ENCODE results near the gene NEURL4. TPM values are rescaled to one million over a fixed set of nuclear protein-coding genes. Genes with fewer than 3 reads are reported as not detected.
A peak's percentile ranks its signal among the peaks of the same experiment; 100 is the strongest.

The NEURL4 gene
- total RNA-seq, 2 donors from 2014 or later = 30.2 to 55.8 TPM

DNA sequence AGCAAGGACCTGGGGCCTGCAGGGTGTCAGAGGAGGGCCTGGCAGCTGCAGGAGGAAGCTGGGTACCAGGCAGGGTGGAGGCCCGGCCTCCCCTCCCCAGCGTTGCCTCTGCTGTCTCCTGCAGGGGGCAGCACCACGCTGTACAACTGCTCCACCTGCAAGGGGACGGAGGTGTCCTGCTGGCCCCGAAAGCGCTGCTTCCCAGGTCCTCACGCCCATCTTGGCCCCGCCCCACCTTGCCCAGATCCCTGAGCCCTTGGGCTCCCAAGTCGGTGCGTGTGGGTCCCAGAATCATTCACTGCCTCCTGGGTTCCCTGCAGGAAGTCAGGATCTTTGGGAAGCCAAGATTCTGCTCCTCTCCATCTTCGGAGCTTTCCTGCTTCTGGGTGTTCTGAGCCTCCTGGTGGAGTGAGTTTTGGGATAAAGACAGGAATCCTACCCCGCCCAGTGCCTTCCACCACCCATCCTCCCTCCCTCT is 27.0 kb upstream of the NEURL4 start:
- H3K4me3 ChIP-seq = no peak overlapping the region

DNA sequence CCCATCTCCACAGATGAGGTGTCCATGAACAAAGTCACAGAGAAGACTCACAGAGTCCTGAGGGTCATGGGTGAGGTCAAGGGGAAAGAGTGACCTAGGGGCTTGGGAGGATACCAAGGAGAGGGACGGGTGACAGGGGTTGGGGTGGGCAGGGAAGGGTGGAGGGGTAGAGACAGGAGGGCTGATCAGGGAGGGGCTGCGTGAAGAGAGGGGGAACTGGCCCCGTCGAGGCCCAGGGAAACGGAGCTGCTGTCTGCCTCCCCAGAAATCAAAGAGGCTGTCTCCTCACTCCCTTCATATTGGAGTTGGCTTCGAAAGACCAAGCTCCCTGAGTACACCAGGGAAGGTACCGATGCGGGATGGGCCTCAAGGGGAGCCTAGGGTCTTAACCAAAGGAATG is 26.4 kb upstream of the NEURL4 start:
- Histone ChIP-seq H3K9me3 (no peaks in the 10 kb centered on the region), H3K4me1 (peaks cover 11% of the 10 kb centered on the region), H3K27ac (peak overlapping the region; percentile 47), H3K36me3 (no peaks in the 10 kb centered on the region), H3K9ac (ENCODE audit: low read depth in 2 of 2, low read length in 2 of 2) (peak overlapping the region in 1 of 2 donors; percentile 44), H3K27me3 (no peaks in the 10 kb centered on the region), H3K4me3 (no peak overlapping the region)
- TF ChIP-seq, protein P1, sequence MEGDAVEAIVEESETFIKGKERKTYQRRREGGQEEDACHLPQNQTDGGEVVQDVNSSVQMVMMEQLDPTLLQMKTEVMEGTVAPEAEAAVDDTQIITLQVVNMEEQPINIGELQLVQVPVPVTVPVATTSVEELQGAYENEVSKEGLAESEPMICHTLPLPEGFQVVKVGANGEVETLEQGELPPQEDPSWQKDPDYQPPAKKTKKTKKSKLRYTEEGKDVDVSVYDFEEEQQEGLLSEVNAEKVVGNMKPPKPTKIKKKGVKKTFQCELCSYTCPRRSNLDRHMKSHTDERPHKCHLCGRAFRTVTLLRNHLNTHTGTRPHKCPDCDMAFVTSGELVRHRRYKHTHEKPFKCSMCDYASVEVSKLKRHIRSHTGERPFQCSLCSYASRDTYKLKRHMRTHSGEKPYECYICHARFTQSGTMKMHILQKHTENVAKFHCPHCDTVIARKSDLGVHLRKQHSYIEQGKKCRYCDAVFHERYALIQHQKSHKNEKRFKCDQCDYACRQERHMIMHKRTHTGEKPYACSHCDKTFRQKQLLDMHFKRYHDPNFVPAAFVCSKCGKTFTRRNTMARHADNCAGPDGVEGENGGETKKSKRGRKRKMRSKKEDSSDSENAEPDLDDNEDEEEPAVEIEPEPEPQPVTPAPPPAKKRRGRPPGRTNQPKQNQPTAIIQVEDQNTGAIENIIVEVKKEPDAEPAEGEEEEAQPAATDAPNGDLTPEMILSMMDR (IDR thresholded peaks at IDR 0.05) = no peak
- DNase-seq = no peak
- intact Hi-C loops (cut with DNase I) = loop anchor here (5.0 to 10.0 kb wide), 3 partner anchors 82 to 209 kb away; partner anchors contain the start of genes FGF11, SENP3 and TMEM102

More for the DNA sequence above, 27.0 kb upstream of the NEURL4 start:
- DNase-seq = peak; percentile 89
- Histone ChIP-seq H3K4me1 (peaks cover 11% of the 10 kb centered on the region), H3K27me3 (no peaks in the 10 kb centered on the region), H3K27ac (peak overlapping the region; percentile 47), H3K36me3 (no peaks in the 10 kb centered on the region), H3K9ac (ENCODE audit: low read depth in 2 of 2, low read length in 2 of 2) (peak overlapping the region; percentile 2 to 44), H3K9me3 (no peaks in the 10 kb centered on the region)
- TF ChIP-seq, protein P1 (IDR thresholded peaks at IDR 0.05) = peak; percentile 89
- intact Hi-C loops (cut with DNase I) = loop anchor here (5.0 to 10.0 kb wide), 3 partner anchors 81 to 209 kb away; partner anchors contain the start of genes FGF11, SENP3 and TMEM102

DNA sequence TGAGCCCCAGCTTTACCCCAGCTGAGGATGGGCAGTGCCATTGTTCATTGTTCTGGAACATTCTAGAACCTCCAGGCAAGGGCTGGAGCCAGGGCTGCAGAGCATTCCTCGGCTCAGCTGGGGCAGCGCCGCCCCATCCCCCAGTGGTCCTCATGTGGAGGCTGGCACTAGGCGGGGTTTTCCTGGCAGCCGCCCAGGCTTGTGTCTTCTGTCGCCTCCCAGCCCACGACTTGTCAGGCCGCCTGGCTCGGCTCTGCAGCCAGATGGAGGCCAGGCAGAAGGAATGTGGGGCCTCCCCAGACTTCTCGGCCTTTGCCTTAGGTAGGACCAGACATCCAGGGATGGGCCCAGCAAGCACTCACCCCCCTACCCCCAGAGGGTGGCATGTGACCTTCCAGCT is 25.9 kb upstream of the NEURL4 start, which contains the start of gene TMEM95:
TMEM95 (plus strand) TSS at position 104 of the 400 bp plus-strand sequence; CDS start at position 153, 49 bp downstream.
- TF ChIP-seq, protein P1 (IDR thresholded peaks at IDR 0.05) = no peak
- no peak within 1 kb of the TSS for H3K4me3 ChIP-seq
- intact Hi-C loops (cut with DNase I) = loop anchor here (5.0 to 10.0 kb wide), 3 partner anchors 82 to 210 kb away; partner anchors contain the start of genes FGF11, SENP3 and TMEM102
- H3K9me3 ChIP-seq = no peaks in the 10 kb centered on the region
- H3K4me1 ChIP-seq = peaks cover 14% of the 10 kb centered on the region
- H3K36me3 ChIP-seq = no peaks in the 10 kb centered on the region
- peak within 1 kb of the TSS; percentile 47 for H3K27ac ChIP-seq
- peak; percentile 41 for DNase-seq
- peak within 1 kb of the TSS; percentile 23 to 44 for H3K9ac ChIP-seq (ENCODE audit: low read depth in 2 of 2, low read length in 2 of 2)
- H3K27me3 ChIP-seq = no peaks in the 10 kb centered on the region

DNA sequence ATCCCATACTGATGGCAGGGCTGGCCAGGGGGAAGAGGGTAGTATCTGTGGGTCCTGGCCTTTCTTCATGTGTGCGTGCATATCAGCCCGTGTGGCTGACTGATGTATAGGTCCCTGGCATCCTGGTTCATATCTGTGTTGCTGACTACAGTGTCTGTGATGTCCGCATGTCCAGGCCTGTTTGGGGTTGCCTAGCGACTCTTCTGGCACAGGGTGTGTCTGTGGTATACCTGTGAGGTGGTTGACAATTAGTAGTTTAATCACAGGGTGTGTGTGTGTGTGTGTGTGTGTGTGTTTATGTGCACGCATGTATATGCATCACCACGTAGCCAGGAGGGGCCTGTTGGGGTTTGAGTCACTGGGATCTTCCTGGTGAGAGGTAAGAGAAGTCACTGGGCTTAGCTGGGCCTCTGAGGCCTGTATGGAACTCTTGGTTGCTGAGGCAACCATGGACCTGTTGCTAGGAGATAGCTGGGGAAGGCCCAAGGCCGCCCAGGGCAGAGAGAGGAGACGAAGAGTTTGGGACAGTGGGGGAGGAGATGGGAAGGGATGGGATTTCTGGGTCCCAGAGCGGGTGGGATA is 25.2 kb upstream of the NEURL4 start:
- DNase-seq = peak; percentile 32
- Histone ChIP-seq H3K4me1 (peaks cover 14% of the 10 kb centered on the region), H3K36me3 (no peaks in the 10 kb centered on the region), H3K9me3 (no peaks in the 10 kb centered on the region), H3K4me3 (no peak overlapping the region), H3K27me3 (no peaks in the 10 kb centered on the region), H3K9ac (ENCODE audit: low read depth in 2 of 2, low read length in 2 of 2) (peak overlapping the region in 1 of 2 donors; percentile 23), H3K27ac (no peak overlapping the region)
- intact Hi-C loops (cut with DNase I) = loop anchor here (10.0 kb wide), 2 partner anchors 160 to 210 kb away; partner anchors contain the start of gene SENP3
- TF ChIP-seq, protein P1 (IDR thresholded peaks at IDR 0.05) = no peak

DNA sequence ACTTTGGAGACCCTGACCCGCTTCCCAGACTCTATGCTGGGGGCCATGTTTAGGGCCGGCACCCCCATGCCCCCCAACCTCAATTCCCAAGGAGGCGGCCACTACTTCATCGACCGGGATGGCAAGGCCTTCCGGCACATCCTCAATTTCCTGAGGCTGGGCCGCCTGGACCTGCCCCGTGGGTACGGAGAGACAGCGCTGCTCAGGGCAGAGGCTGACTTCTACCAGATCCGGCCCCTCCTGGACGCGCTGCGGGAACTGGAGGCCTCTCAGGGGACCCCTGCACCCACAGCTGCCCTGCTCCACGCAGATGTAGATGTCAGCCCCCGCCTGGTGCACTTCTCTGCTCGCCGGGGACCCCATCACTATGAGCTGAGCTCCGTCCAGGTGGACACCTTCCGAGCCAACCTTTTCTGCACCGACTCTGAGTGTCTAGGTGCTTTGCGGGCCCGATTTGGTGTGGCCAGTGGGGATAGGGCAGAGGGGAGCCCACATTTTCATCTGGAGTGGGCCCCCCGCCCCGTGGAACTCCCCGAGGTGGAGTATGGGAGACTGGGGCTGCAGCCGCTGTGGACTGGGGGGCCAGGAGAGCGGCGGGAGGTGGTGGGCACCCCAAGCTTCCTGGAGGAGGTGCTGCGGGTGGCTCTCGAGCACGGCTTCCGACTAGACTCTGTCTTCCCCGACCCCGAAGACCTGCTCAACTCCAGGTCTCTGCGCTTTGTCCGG is 23.9 kb upstream of the NEURL4 start:
- TF ChIP-seq, protein P1 (IDR thresholded peaks at IDR 0.05) = no peak
- Histone ChIP-seq H3K36me3 (no peaks in the 10 kb centered on the region), H3K9me3 (no peaks in the 10 kb centered on the region), H3K4me1 (peaks cover 14% of the 10 kb centered on the region), H3K4me3 (peak overlapping the region; percentile 79), H3K9ac (ENCODE audit: low read depth in 2 of 2, low read length in 2 of 2) (peak overlapping the region; percentile 84 to 98), H3K27me3 (no peaks in the 10 kb centered on the region), H3K27ac (peak overlapping the region; percentile 99)
- intact Hi-C loops (cut with DNase I) = loop anchor here (10.0 kb wide), 2 partner anchors 162 to 212 kb away; partner anchors contain the start of gene SENP3
- no peak for DNase-seq

Data from colonic mucosa (tissue), 4 donors.